Activated naive CD8-positive, alpha-beta T cell treated with anti-CD3 and anti-CD28 coated beads, Interleukin-2, amount 50 U/mL, for 24 hours (primary cell): ENCODE results near the gene FLNB.

Experiments used
- ATAC-seq: fragments of 150-1000 bp; cut with Tn5 transposase; one replicate; pipeline ENCODE4 v1.10.0; 2021
- DNase-seq: peaks from one replicate; pipeline ENCODE4 v3.0.0; 2021
- H3K27ac Mint-ChIP-seq: one replicate; pipeline ENCODE4 v1.8.0; 2021; ENCODE audit warnings: mild to moderate bottlenecking, mixed read lengths
- H3K27me3 Mint-ChIP-seq: one replicate; pipeline ENCODE4 v1.8.0; 2021; ENCODE audit warnings: mixed read lengths
- H3K36me3 Mint-ChIP-seq: one replicate; pipeline ENCODE4 v1.8.0; 2021; ENCODE audit warnings: low read depth, mixed read lengths
- H3K4me1 Mint-ChIP-seq: one replicate; pipeline ENCODE4 v1.8.0; 2021; ENCODE audit warnings: mixed read lengths
- H3K4me3 Mint-ChIP-seq: one replicate; pipeline ENCODE4 v1.8.0; 2021; ENCODE audit warnings: mild to moderate bottlenecking, moderate library complexity, mixed read lengths
- H3K9me3 Mint-ChIP-seq: one replicate; pipeline ENCODE4 v1.8.0; 2021; ENCODE audit warnings: mixed read lengths

FLNB gene

GRCh38 chr3:58183891-58184290 is 175.7 kb downstream of the FLNB start:
- Mint-ChIP-seq H3K4me1 (peaks cover 4% of the 10 kb centered on the region), H3K27me3 (peaks cover 2% of the 10 kb centered on the region), H3K9me3 (no peaks in the 10 kb centered on the region), H3K36me3 (no peaks in the 10 kb centered on the region), H3K4me3 (no peak overlapping the region), H3K27ac (no peak overlapping the region)
- ATAC-seq (no peak), DNase-seq (no peak)

GRCh38 chr3:58184309-58184981 is 176.2 kb downstream of the FLNB start:
- DNase-seq, result no peak
- Mint-ChIP-seq H3K36me3 (no peaks in the 10 kb centered on the region), H3K4me3 (no peak overlapping the region), H3K4me1 (peaks cover 4% of the 10 kb centered on the region), H3K27me3 (peaks cover 2% of the 10 kb centered on the region), H3K27ac (no peak overlapping the region), H3K9me3 (no peaks in the 10 kb centered on the region)
- ATAC-seq, result no peak

DNA sequence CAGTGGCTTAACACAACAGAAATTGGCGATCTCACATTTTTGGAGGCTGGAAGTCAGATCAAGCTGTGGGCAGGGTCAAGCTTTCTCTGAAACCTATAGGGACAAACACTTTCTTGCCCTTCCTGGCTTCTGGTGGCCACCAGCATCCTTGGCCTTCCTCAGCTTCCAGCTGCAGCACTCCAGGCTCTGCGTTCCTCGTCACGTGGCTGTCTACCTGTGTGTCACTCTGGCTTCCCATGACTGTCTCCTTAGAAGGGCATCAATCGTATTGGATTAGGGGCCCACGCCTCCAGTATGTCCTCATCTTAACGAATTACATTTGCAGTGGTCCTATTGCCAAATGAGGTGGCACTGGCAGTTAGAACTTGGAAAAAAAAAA is 176.7 kb downstream of the FLNB start:
- ATAC-seq, result no peak
- no peak overlapping the region for H3K4me3 Mint-ChIP-seq
- H3K27me3 Mint-ChIP-seq, result peaks cover 2% of the 10 kb centered on the region
- H3K4me1 Mint-ChIP-seq, result peaks cover 4% of the 10 kb centered on the region
- no peak for DNase-seq
- no peak overlapping the region for H3K27ac Mint-ChIP-seq
- H3K9me3 Mint-ChIP-seq, result no peaks in the 10 kb centered on the region
- H3K36me3 Mint-ChIP-seq, result no peaks in the 10 kb centered on the region

- Mint-ChIP-seq H3K4me1 (peaks cover 4% of the 10 kb centered on the region), H3K27me3 (no peaks in the 10 kb centered on the region), H3K27ac (no peak overlapping the region), H3K36me3 (no peaks in the 10 kb centered on the region), H3K4me3 (no peak overlapping the region), H3K9me3 (no peaks in the 10 kb centered on the region)
- DNase-seq, result no peak
- ATAC-seq, result no peak
Measured at GRCh38 chr3:58188173-58188564, 179.9 kb downstream of the FLNB start.

DNA sequence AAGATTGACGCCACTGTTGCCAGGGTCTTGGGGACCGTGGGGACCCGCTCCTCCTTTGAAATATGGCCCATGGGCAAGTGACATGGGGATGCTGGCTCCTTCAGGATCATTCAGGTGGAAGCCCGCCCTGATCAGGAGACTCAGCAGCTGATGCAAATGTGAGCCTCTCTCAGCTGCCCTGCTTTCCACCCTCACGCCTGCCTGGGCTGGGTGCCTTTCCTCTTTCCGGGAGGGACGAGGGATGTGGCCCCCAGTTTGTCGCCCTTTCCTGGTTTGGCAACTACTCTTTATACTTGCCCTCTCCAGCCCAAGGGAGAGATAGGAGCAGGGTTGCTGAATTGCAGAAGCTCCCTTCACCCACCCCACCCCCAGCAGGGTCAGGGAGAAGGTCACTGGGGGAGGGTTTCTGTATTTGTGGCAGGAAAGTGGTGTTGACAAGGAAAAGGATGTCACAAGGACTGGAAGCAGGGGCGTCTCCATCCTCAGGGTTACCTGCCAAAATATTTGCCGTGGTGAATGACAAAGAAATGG is 180.8 kb downstream of the FLNB start:
- H3K4me3 Mint-ChIP-seq, result no peak overlapping the region
- H3K27ac Mint-ChIP-seq, result no peak overlapping the region
- H3K4me1 Mint-ChIP-seq, result peaks cover 4% of the 10 kb centered on the region
- H3K27me3 Mint-ChIP-seq, result no peaks in the 10 kb centered on the region
- ATAC-seq, result no peak
- H3K36me3 Mint-ChIP-seq, result no peaks in the 10 kb centered on the region
- no peaks in the 10 kb centered on the region for H3K9me3 Mint-ChIP-seq
- no peak for DNase-seq

GRCh38 chr3:58189691-58190090 is 181.5 kb downstream of the FLNB start:
- Mint-ChIP-seq H3K27me3 (no peaks in the 10 kb centered on the region), H3K4me3 (no peak overlapping the region), H3K9me3 (no peaks in the 10 kb centered on the region), H3K4me1 (peaks cover 4% of the 10 kb centered on the region), H3K36me3 (no peaks in the 10 kb centered on the region), H3K27ac (no peak overlapping the region)
- DNase-seq (no peak), ATAC-seq (no peak)

- H3K4me3 Mint-ChIP-seq, result no peak overlapping the region
- no peaks in the 10 kb centered on the region for H3K36me3 Mint-ChIP-seq
- ATAC-seq (no peak), DNase-seq (no peak)
- H3K27me3 Mint-ChIP-seq, result no peaks in the 10 kb centered on the region
- H3K9me3 Mint-ChIP-seq, result no peaks in the 10 kb centered on the region
- no peak overlapping the region for H3K27ac Mint-ChIP-seq
- peaks cover 4% of the 10 kb centered on the region for H3K4me1 Mint-ChIP-seq
Measured at GRCh38 chr3:58190291-58190690, 182.1 kb downstream of the FLNB start.

DNA sequence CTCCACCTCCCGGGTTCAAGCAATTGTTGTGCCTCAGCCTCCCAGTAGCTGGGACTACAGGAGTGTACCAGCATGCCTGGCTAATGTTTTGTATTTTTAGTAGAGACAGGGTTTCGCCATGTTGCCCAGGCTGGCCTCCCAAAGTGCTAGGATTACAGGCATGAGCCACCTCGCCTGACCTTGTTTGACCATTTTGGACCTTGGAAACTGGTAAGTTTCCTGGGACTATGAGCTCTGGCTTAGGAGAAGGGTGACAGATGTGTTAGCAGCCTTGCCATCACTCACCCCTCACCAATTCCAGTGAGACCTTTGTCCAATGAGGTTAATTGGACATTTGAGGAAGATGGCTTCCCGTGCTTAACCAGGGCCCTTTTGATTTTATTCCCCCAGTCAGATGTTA is 182.7 kb downstream of the FLNB start:
- Mint-ChIP-seq H3K4me1 (peaks cover 4% of the 10 kb centered on the region), H3K4me3 (no peak overlapping the region), H3K36me3 (no peaks in the 10 kb centered on the region), H3K9me3 (no peaks in the 10 kb centered on the region), H3K27ac (no peak overlapping the region), H3K27me3 (no peaks in the 10 kb centered on the region)
- DNase-seq, result no peak
- no peak for ATAC-seq

DNA sequence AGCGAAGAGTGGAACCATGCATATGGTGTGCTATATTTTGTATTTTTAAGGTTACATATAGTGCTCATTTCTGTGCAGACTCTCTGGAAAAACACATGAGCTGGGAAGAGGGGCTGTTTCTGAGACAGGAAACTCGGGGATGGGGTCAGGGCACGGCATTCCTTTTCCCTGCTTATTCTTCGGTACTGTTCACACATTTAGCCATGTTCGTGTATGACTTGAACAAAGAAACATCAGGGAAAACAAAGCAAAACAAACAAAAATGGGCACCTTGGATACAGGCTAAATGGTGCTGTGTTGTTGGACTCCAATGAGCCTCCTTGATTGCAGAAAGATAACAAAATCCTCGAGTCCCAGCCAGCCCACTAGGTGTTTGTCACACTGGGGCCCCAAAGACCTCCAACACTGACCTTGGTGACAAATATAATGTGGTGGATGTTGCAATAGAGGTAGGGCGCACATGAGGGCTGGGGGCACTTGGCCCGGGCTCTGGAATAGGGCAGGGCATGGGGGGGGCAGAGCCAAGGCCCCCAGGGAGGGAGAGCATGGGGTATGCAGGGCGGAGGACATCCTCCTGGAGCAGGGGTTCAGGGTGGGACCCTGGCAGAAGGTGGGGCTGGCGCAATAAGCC is 183.3 kb downstream of the FLNB start:
- Mint-ChIP-seq H3K4me3 (no peak overlapping the region), H3K27ac (no peak overlapping the region), H3K36me3 (no peaks in the 10 kb centered on the region), H3K4me1 (peaks cover 4% of the 10 kb centered on the region), H3K27me3 (no peaks in the 10 kb centered on the region), H3K9me3 (no peaks in the 10 kb centered on the region)
- ATAC-seq (no peak), DNase-seq (no peak)

GRCh38 chr3:58192069-58192468 is 183.8 kb downstream of the FLNB start:
- no peak for DNase-seq

DNA sequence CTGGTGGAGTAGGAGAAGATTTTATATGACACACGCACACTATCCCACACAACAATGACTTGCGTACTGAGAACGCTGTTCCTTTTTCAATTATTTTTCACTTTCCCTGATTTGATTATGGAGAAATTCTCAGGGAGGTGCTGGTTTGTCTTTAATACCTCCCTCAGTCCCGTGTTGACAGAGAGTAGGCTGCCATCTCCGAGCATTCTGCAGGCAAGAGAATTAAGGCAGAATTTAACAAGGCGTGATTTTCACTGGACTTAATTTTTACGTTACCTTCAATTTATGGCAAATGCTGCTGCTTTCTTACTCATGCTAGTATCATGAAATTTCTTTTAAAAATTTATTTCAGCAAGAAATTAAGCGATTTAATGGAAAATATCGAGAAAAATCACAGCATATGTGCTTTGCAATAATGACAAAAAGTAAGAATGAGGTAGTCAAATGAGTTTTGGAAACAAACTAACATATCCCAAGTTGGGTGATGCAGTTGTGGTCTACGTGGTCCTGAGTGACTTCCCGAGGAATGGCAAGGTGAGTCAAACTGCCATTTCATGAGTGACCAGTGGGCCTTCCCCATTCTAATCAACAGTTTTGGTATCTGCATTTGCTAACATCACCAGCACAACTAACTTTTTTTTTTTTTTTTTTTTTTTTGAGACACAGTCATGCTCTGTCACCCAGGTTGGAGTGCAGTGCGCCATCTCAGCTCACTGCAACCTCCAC is 185.6 kb downstream of the FLNB start:
- ATAC-seq (no peak), DNase-seq (no peak)
- Mint-ChIP-seq H3K4me1 (peaks cover 5% of the 10 kb centered on the region), H3K9me3 (no peaks in the 10 kb centered on the region), H3K27ac (no peak overlapping the region), H3K27me3 (no peaks in the 10 kb centered on the region), H3K4me3 (no peak overlapping the region), H3K36me3 (no peaks in the 10 kb centered on the region)

More at GRCh38 chr3:58192069-58192468, 183.8 kb downstream of the FLNB start:
- Mint-ChIP-seq H3K36me3 (no peaks in the 10 kb centered on the region), H3K4me1 (peaks cover 5% of the 10 kb centered on the region), H3K4me3 (no peak overlapping the region), H3K27me3 (no peaks in the 10 kb centered on the region), H3K27ac (no peak overlapping the region), H3K9me3 (no peaks in the 10 kb centered on the region)
- ATAC-seq, result no peak

- H3K27ac Mint-ChIP-seq, result no peak overlapping the region
- peaks cover 23% of the 10 kb centered on the region for H3K4me1 Mint-ChIP-seq
- no peak for ATAC-seq
- no peaks in the 10 kb centered on the region for H3K36me3 Mint-ChIP-seq
- H3K4me3 Mint-ChIP-seq, result no peak overlapping the region
- no peak for DNase-seq
- peaks cover 11% of the 10 kb centered on the region for H3K27me3 Mint-ChIP-seq
- H3K9me3 Mint-ChIP-seq, result no peaks in the 10 kb centered on the region
Measured at GRCh38 chr3:58197588-58197987, 189.4 kb downstream of the FLNB start.

GRCh38 chr3:58198362-58198761 is 190.1 kb downstream of the FLNB start:
- H3K9me3 Mint-ChIP-seq, result no peaks in the 10 kb centered on the region
- no peak for DNase-seq
- ATAC-seq, result no peak
- peaks cover 17% of the 10 kb centered on the region for H3K27me3 Mint-ChIP-seq
- H3K27ac Mint-ChIP-seq, result no peak overlapping the region
- peaks cover 28% of the 10 kb centered on the region for H3K4me1 Mint-ChIP-seq
- no peak overlapping the region for H3K4me3 Mint-ChIP-seq
- H3K36me3 Mint-ChIP-seq, result peaks cover 5% of the 10 kb centered on the region

DNA sequence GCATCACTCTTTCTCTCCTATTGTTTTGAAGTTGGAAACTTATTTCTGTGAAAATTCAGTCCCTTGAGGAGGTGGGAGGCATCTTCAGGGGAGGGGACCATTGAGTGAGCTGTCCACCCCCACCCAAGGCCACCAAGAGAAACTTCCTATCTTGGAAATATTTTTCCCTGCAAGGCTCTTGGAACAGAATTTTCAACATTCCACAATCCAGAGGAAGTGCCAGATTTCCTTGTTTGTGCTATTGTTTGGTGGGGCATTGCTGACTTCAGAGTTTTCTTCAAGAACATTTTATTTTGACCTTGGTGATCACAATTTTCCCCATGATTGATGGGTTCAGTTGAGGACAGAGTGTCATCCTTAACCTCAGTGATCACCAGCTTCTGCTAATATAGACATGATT is 190.6 kb downstream of the FLNB start:
- H3K27me3 Mint-ChIP-seq, result peaks cover 17% of the 10 kb centered on the region
- H3K36me3 Mint-ChIP-seq, result peaks cover 5% of the 10 kb centered on the region
- no peaks in the 10 kb centered on the region for H3K9me3 Mint-ChIP-seq
- ATAC-seq, result no peak
- H3K4me1 Mint-ChIP-seq, result peaks cover 28% of the 10 kb centered on the region
- H3K27ac Mint-ChIP-seq, result no peak overlapping the region
- no peak for DNase-seq
- H3K4me3 Mint-ChIP-seq, result no peak overlapping the region

GRCh38 chr3:58200121-58200709 is 192.0 kb downstream of the FLNB start:
- H3K4me3 Mint-ChIP-seq, result no peak overlapping the region
- peaks cover 28% of the 10 kb centered on the region for H3K4me1 Mint-ChIP-seq
- DNase-seq (no peak), ATAC-seq (no peak)
- no peaks in the 10 kb centered on the region for H3K9me3 Mint-ChIP-seq
- peaks cover 5% of the 10 kb centered on the region for H3K36me3 Mint-ChIP-seq
- H3K27me3 Mint-ChIP-seq, result peaks cover 17% of the 10 kb centered on the region
- no peak overlapping the region for H3K27ac Mint-ChIP-seq
